Measurements from ENCODE around the gene ESPNL.

GRCh38 chr2:238117199-238118154 is 17.3 kb downstream of the ESPNL start:
- TF ChIP-seq CTCF (IDR thresholded peaks at IDR 0.05) (no peak), POLR2A (IDR thresholded peaks at IDR 0.05) (no peak)

Data from tibial nerve (tissue), 3 donors.